KMS-11 (cell line): Measurements from ENCODE around the gene NLRP1.
"Not testable (repeated sequence)": the region's sequence is repeated elsewhere in the genome, so short reads cannot be mapped to it uniquely, and the experiment has no call there.

ENCODE experiments used
- H2AFZ ChIP-seq: fragments of 200-600 bp; sonication (generic); 2 replicates; pipeline ENCODE4 v1.6.1; 2016; ENCODE audit warnings: antibody characterized with exemption, mixed run types, low read depth
- H3K27ac ChIP-seq: fragments of 200-600 bp; sonication (generic); 2 replicates; pipeline ENCODE4 v1.6.1; 2016; ENCODE audit warnings: mild to moderate bottlenecking, mixed run types
- H3K27me3 ChIP-seq: fragments of 200-600 bp; sonication (generic); 2 replicates; pipeline ENCODE4 v1.6.1; 2017; ENCODE audit warnings: mild to moderate bottlenecking, low read depth, mixed run types, moderate library complexity; ENCODE audit not compliant: insufficient read depth
- H3K36me3 ChIP-seq: fragments of 200-600 bp; sonication (generic); 2 replicates; pipeline ENCODE4 v1.6.1; 2017; ENCODE audit warnings: mild to moderate bottlenecking, mixed run types; ENCODE audit not compliant: insufficient read depth
- H3K4me1 ChIP-seq: fragments of 200-600 bp; sonication (generic); 2 replicates; pipeline ENCODE4 v1.6.1; 2016; ENCODE audit warnings: mild to moderate bottlenecking, low read depth, mixed run types; ENCODE audit not compliant: poor library complexity, severe bottlenecking
- H3K4me2 ChIP-seq: fragments of 200-600 bp; sonication (generic); 2 replicates; pipeline ENCODE4 v1.7.0; 2016; ENCODE audit warnings: mild to moderate bottlenecking, mixed run types
- H3K4me3 ChIP-seq: fragments of 200-600 bp; sonication (generic); IDR thresholded peaks from 2 replicates; pipeline ENCODE4 v1.6.1; 2017; ENCODE audit warnings: low read depth, low read length, mixed read lengths; ENCODE audit not compliant: insufficient read depth
- H3K79me2 ChIP-seq: fragments of 200-600 bp; sonication (generic); 2 replicates; pipeline ENCODE4 v1.6.1; 2016; ENCODE audit warnings: low read depth, mixed run types; ENCODE audit not compliant: insufficient read depth
- H3K9ac ChIP-seq: fragments of 200-600 bp; sonication (generic); 2 replicates; pipeline ENCODE4 v1.6.1; 2016; ENCODE audit warnings: mild to moderate bottlenecking, mixed run types
- H4K20me1 ChIP-seq: fragments of 200-600 bp; sonication (generic); 2 replicates; pipeline ENCODE4 v1.6.1; 2016; ENCODE audit warnings: mild to moderate bottlenecking, mixed run types; ENCODE audit not compliant: insufficient read depth
- CTCF ChIP-seq: fragments of 200-600 bp; sonication (generic); conservative IDR thresholded peaks from 2 replicates; pipeline ENCODE4 v1.6.1; 2017; ENCODE audit warnings: low read depth, mild to moderate bottlenecking, antibody characterized with exemption, low read length, moderate library complexity, mixed read lengths

Gene NLRP1

GRCh38 chr17:5580367-5580766 lies 3.9 kb downstream of the NLRP1 start:
- Histone ChIP-seq H3K4me2 (no peak overlapping the region), H3K9ac (no peak overlapping the region), H3K4me3 (no peak overlapping the region), H3K27ac (no peak overlapping the region), H2AFZ (no peak overlapping the region), H4K20me1 (no peaks in the 10 kb centered on the region), H3K27me3 (no peaks in the 10 kb centered on the region), H3K79me2 (no peaks in the 10 kb centered on the region), H3K4me1 (peaks cover 17% of the 10 kb centered on the region), H3K36me3 (no peaks in the 10 kb centered on the region)
- no peak for TF ChIP-seq CTCF

- H3K27me3 ChIP-seq, H3K4me1 ChIP-seq, H4K20me1 ChIP-seq, H3K4me3 ChIP-seq, H3K79me2 ChIP-seq, H3K4me2 ChIP-seq, H3K36me3 ChIP-seq, H3K27ac ChIP-seq, H3K9ac ChIP-seq, H2AFZ ChIP-seq: not testable (repeated sequence)
Observed at GRCh38 chr17:5578768-5579167, 5.5 kb downstream of the NLRP1 start.

DNA sequence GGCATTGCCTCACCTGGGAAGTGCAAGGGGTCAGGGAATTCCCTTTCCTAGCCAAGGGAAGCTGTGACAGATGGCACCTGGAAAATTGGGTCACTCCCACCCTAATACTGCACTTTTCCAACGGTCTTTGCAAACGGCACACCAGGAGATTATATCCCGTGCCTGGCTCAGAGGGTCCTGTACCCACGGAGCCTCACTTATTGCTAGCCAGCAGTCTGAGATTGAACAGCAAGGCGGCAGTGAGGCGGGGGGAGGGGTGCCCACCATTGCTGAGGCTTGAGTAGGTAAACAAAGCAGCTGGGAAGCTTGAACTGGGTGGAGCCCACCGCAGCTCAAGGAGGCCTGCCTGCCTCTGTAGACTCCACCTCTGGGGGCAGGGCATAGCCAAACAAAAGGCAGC lies 11.3 kb downstream of the NLRP1 start:
- not testable (repeated sequence) for H2AFZ ChIP-seq, H3K27me3 ChIP-seq, H3K4me1 ChIP-seq, H3K79me2 ChIP-seq, H3K4me3 ChIP-seq, H3K27ac ChIP-seq, H3K4me2 ChIP-seq, H3K36me3 ChIP-seq, H3K9ac ChIP-seq, H4K20me1 ChIP-seq

DNA sequence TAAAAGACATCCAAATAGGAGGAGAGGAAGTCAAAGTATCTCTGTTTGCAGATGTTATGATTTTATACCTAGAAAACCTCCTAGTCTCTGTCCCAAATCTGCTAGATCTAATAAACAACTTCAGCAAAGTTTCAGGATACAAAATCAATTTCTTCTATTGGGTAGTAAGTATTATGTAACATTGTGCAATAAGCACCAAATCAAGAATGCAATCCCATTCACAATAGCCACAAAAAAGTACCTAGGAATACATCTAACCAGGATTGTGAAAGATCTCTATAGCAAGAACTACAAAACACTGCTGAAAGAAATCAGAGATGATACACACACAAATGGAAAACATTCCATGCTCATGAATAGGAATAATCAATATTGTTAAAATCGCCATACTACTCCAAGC lies 13.0 kb downstream of the NLRP1 start:
- Histone ChIP-seq H3K4me3 (no peak overlapping the region), H3K4me1 (no peaks in the 10 kb centered on the region), H3K27me3 (no peaks in the 10 kb centered on the region), H3K79me2 (no peaks in the 10 kb centered on the region), H3K27ac (no peak overlapping the region), H4K20me1 (no peaks in the 10 kb centered on the region), H2AFZ (no peak overlapping the region), H3K36me3 (no peaks in the 10 kb centered on the region), H3K9ac (no peak overlapping the region), H3K4me2 (no peak overlapping the region)
- TF ChIP-seq CTCF = no peak

DNA sequence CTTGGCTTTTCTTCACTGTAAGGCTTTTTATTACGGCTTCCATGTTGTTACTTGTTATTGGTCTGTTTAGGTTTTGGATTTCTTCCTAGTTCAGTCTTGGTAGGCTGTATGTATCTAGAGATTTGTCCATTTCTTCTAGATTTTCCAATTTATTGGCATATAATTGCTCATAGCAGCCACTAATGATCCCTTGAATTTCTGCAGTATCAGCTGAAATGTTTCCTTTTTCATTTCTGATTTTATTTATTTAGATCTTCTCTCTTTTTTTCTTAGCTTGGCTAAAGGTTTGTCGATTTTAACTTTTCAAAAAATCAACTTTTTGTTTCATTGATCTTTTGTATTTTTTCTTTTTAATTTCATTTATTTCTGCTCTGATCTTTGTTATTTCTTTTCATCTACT lies 18.5 kb downstream of the NLRP1 start:
- H3K79me2 ChIP-seq = no peaks in the 10 kb centered on the region
- H2AFZ ChIP-seq = no peak overlapping the region
- H3K27ac ChIP-seq = no peak overlapping the region

More for the DNA sequence above, 18.5 kb downstream of the NLRP1 start:
- no peaks in the 10 kb centered on the region for H3K27me3 ChIP-seq
- H3K4me2 ChIP-seq = no peak overlapping the region
- no peaks in the 10 kb centered on the region for H4K20me1 ChIP-seq
- no peak overlapping the region for H3K4me3 ChIP-seq
- H3K4me1 ChIP-seq = no peaks in the 10 kb centered on the region
- H3K36me3 ChIP-seq = no peaks in the 10 kb centered on the region
- TF ChIP-seq CTCF = no peak
- no peak overlapping the region for H3K9ac ChIP-seq
